Activated CD8-positive, alpha-beta T cell treated with anti-CD3 and anti-CD28 coated beads for 36 hours (primary cell): ENCODE data around the gene GCLM. TPM values are rescaled to one million over a fixed set of nuclear protein-coding genes. Genes with fewer than 3 reads are reported as not detected.
"Not testable (repeated sequence)": the region's sequence is repeated elsewhere in the genome, so short reads cannot be mapped to it uniquely, and the experiment has no call there.

Experiments
- ATAC-seq: fragments of 200-7000 bp; cut with Tn5 transposase; one replicate; pipeline ENCODE4 v1.10.0; 2021; ENCODE audit warnings: mild to moderate bottlenecking, moderate library complexity
- CTCF ChIA-PET: fragments of 350-600 bp; sonication (Branson Sonifier 250); formaldehyde crosslinking; loops from one replicate; lab custom pipeline; 2021; ENCODE audit warnings: antibody characterized with exemption; lab: Charles Lee
- POLR2A ChIA-PET: fragments of 350-600 bp; sonication (Branson Sonifier 250); formaldehyde crosslinking; loops from one replicate; lab custom pipeline; 2021; ENCODE audit warnings: antibody characterized with exemption; lab: Charles Lee
- DNase-seq: peaks from one replicate; pipeline ENCODE4 v3.0.0-alpha.2; 2020
- H3K27ac Mint-ChIP-seq: one replicate; pipeline ENCODE4 v1.8.0; 2021; ENCODE audit warnings: mild to moderate bottlenecking, mixed read lengths
- H3K27me3 Mint-ChIP-seq: one replicate; pipeline ENCODE4 v1.8.0; 2021; ENCODE audit warnings: mixed read lengths
- H3K36me3 Mint-ChIP-seq: one replicate; pipeline ENCODE4 v1.8.0; 2021; ENCODE audit warnings: low read depth, mixed read lengths
- H3K4me1 Mint-ChIP-seq: one replicate; pipeline ENCODE4 v1.8.0; 2021; ENCODE audit warnings: low read depth, mixed read lengths
- H3K4me3 Mint-ChIP-seq: one replicate; pipeline ENCODE4 v1.8.0; 2021; ENCODE audit warnings: mild to moderate bottlenecking, moderate library complexity, mixed read lengths
- H3K9me3 Mint-ChIP-seq: one replicate; pipeline ENCODE4 v1.8.0; 2021; ENCODE audit warnings: mixed read lengths
- intact Hi-C: fragments of 100-400 bp; cut with micrococcal nuclease; formaldehyde crosslinking; loops from one replicate; pipeline ENCODE4 v1.10.0; 2022
- total RNA-seq, 2 experiments: library from RNA; stranded (reverse); gene quantifications; one replicate each; pipeline ENCODE4 v1.2.3, GENCODE V29; 2021
- TF ChIP-seq, protein P1 (sequence below): fragments of 200-600 bp; IDR thresholded peaks from one replicate; pipeline ENCODE4 v1.8.0; 2022; ENCODE audit warnings: antibody characterized with exemption, mild to moderate bottlenecking

GCLM gene
- total RNA-seq, 2 experiments from 2014 or later, result 25.3 to 26.4 TPM

GRCh38 chr1:93853940-93854339 lies 55.3 kb downstream of the GCLM start:
- H3K36me3 Mint-ChIP-seq, result no peaks in the 10 kb centered on the region

GRCh38 chr1:93851878-93852277 lies 57.4 kb downstream of the GCLM start:
- no peak for ATAC-seq
- Mint-ChIP-seq H3K27me3 (peaks cover 6% of the 10 kb centered on the region), H3K36me3 (peaks cover 4% of the 10 kb centered on the region), H3K9me3 (no peaks in the 10 kb centered on the region), H3K4me1 (peaks cover 5% of the 10 kb centered on the region), H3K4me3 (no peak overlapping the region), H3K27ac (no peak overlapping the region)
- CTCF ChIA-PET, result interaction anchor here (1.2 to 3.6 kb wide), 10 partner anchors 11 to 223 kb away, joined by 3 to 24 read pairs (median 4); no protein-coding TSS in a partner anchor
- TF ChIP-seq, protein P1, sequence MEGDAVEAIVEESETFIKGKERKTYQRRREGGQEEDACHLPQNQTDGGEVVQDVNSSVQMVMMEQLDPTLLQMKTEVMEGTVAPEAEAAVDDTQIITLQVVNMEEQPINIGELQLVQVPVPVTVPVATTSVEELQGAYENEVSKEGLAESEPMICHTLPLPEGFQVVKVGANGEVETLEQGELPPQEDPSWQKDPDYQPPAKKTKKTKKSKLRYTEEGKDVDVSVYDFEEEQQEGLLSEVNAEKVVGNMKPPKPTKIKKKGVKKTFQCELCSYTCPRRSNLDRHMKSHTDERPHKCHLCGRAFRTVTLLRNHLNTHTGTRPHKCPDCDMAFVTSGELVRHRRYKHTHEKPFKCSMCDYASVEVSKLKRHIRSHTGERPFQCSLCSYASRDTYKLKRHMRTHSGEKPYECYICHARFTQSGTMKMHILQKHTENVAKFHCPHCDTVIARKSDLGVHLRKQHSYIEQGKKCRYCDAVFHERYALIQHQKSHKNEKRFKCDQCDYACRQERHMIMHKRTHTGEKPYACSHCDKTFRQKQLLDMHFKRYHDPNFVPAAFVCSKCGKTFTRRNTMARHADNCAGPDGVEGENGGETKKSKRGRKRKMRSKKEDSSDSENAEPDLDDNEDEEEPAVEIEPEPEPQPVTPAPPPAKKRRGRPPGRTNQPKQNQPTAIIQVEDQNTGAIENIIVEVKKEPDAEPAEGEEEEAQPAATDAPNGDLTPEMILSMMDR, result no peak
- DNase-seq, result no peak
- POLR2A ChIA-PET, result no interaction called here
- intact Hi-C loops, result no loop called here

More at GRCh38 chr1:93853940-93854339, 55.3 kb downstream of the GCLM start:
- no peak for ATAC-seq
- POLR2A ChIA-PET, result no interaction called here
- H3K27ac Mint-ChIP-seq, result no peak overlapping the region
- CTCF ChIA-PET, result interaction anchor here (0.6 kb wide), 1 partner anchor 550 kb away, joined by 3 read pairs; no protein-coding TSS in a partner anchor
- no peak overlapping the region for H3K4me3 Mint-ChIP-seq
- no peaks in the 10 kb centered on the region for H3K9me3 Mint-ChIP-seq
- H3K4me1 Mint-ChIP-seq, result peaks cover 5% of the 10 kb centered on the region
- intact Hi-C loops, result no loop called here
- peaks cover 9% of the 10 kb centered on the region for H3K27me3 Mint-ChIP-seq
- TF ChIP-seq, protein P1, result no peak
- DNase-seq, result no peak

DNA sequence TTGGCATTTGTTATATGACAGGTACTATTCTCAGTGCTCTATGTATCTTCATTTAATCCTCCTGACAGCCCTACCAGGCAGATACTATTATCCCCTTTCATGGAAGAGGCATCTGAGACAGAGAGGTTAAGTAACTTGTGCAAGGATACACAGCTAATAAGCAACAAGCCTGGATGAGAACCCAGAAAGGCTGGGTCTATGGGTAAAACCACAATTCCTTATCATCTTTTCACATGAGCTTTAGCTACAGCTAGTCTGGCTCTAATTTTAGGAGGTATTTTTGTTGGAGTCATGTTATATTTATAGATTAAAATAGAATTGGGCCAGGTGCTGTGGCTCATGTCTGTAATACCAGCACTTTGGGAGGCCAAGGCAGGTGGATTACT lies 57.9 kb downstream of the GCLM start:
- DNase-seq (no peak), ATAC-seq (no peak)
- Mint-ChIP-seq H3K36me3 (peaks cover 4% of the 10 kb centered on the region), H3K27ac (no peak overlapping the region), H3K4me1 (peaks cover 5% of the 10 kb centered on the region), H3K27me3 (peaks cover 6% of the 10 kb centered on the region), H3K9me3 (no peaks in the 10 kb centered on the region), H3K4me3 (no peak overlapping the region)
- ChIA-PET POLR2A (interaction anchor here (1.0 kb wide), 1 partner anchor 13 kb away, joined by 3 read pairs; no protein-coding TSS in a partner anchor), CTCF (interaction anchor here (0.7 to 3.6 kb wide), 13 partner anchors 8 to 227 kb away, joined by 3 to 24 read pairs (median 4); no protein-coding TSS in a partner anchor)
- TF ChIP-seq, protein P1, result no peak
- intact Hi-C loops, result no loop called here

DNA sequence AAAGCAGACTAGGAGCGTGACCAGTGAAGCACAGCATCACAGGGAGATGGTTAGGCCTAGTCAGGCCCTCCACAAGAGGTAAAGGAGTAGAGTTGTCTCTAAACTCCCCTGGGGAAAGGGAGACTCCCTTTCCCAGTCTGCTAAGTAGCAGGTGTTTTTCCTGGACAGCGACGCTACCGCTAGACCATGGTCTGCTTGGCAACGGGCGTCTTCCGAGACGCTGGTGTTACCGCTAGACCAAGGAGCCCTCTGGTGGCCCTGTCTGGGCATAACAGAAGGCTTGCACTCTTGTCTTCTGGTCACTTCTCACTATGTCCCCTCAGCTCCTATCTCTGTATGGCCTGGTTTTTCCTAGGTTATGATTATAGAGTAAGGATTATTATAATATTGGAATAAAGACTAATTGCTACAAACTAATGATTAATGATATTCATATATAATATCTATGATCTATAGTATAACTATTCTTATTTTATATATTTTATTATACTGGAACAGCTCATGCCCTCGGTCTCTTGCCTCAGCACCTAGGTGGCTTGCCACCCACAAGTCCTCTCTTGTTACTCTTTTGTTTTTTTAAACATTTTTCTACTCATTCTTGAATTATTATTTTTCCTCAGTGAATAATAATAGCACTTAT lies 58.4 kb downstream of the GCLM start:
- H3K27me3 Mint-ChIP-seq, H3K27ac Mint-ChIP-seq, ATAC-seq, intact Hi-C loops, H3K36me3 Mint-ChIP-seq, H3K4me1 Mint-ChIP-seq, H3K9me3 Mint-ChIP-seq: not testable (repeated sequence)
- ChIA-PET POLR2A (interaction anchor here (1.0 kb wide), 1 partner anchor 14 kb away, joined by 3 read pairs; no protein-coding TSS in a partner anchor), CTCF (interaction anchor here (0.7 to 3.6 kb wide), 13 partner anchors 9 to 226 kb away, joined by 3 to 24 read pairs (median 4); no protein-coding TSS in a partner anchor)
- peak; percentile 85 for DNase-seq
- TF ChIP-seq, protein P1, result peak; percentile 69
- H3K4me3 Mint-ChIP-seq, result peak overlapping the region; percentile 18
